ENCODE data around the gene ACBD4.

DNA sequence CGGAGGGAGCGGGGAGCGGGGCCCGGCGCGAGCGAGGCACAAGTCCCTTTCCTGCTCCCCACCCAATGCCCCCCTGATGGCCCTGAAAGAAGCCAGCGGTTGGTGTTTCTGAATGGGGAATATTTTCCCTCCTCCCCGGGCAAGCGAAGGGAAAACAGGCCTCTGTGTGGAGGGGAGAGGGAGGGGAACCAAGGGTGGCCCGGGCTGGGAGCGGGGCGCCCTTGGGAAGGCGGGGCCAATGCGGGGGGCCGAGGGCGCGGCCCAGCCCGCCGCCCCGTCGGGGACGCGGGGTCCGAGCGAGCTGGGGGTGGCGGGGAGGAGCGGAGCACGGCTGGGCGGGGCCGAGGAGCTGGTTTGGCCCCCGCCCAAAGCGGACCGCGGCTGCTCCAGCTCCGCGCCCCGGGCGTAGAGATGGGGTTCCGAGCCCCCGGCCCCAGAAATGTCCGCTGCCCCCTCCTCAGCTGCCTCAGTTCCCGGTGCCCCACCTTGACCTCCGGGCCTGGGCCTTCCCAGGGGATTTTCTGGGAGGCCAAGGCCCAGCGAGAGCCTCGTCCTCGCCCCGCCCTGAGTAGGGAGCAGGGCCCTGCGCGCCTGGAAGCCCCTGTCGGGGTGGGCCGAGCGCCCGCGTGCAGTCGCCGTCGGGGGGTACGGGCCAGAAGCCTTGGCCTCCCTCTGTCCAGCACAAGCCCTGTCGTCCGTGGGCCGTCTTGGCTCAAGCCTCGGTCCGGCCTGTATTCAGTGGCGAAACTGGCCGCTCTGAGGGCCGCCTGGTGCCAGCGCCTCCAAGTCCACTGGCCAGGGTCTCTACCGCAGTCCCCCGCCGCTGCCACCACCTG is 8.9 kb downstream of the ACBD4 start:
- TF ChIP-seq, protein P1, sequence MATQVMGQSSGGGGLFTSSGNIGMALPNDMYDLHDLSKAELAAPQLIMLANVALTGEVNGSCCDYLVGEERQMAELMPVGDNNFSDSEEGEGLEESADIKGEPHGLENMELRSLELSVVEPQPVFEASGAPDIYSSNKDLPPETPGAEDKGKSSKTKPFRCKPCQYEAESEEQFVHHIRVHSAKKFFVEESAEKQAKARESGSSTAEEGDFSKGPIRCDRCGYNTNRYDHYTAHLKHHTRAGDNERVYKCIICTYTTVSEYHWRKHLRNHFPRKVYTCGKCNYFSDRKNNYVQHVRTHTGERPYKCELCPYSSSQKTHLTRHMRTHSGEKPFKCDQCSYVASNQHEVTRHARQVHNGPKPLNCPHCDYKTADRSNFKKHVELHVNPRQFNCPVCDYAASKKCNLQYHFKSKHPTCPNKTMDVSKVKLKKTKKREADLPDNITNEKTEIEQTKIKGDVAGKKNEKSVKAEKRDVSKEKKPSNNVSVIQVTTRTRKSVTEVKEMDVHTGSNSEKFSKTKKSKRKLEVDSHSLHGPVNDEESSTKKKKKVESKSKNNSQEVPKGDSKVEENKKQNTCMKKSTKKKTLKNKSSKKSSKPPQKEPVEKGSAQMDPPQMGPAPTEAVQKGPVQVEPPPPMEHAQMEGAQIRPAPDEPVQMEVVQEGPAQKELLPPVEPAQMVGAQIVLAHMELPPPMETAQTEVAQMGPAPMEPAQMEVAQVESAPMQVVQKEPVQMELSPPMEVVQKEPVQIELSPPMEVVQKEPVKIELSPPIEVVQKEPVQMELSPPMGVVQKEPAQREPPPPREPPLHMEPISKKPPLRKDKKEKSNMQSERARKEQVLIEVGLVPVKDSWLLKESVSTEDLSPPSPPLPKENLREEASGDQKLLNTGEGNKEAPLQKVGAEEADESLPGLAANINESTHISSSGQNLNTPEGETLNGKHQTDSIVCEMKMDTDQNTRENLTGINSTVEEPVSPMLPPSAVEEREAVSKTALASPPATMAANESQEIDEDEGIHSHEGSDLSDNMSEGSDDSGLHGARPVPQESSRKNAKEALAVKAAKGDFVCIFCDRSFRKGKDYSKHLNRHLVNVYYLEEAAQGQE (IDR thresholded peaks at IDR 0.05), result no peak
- TF ChIP-seq, protein P2, sequence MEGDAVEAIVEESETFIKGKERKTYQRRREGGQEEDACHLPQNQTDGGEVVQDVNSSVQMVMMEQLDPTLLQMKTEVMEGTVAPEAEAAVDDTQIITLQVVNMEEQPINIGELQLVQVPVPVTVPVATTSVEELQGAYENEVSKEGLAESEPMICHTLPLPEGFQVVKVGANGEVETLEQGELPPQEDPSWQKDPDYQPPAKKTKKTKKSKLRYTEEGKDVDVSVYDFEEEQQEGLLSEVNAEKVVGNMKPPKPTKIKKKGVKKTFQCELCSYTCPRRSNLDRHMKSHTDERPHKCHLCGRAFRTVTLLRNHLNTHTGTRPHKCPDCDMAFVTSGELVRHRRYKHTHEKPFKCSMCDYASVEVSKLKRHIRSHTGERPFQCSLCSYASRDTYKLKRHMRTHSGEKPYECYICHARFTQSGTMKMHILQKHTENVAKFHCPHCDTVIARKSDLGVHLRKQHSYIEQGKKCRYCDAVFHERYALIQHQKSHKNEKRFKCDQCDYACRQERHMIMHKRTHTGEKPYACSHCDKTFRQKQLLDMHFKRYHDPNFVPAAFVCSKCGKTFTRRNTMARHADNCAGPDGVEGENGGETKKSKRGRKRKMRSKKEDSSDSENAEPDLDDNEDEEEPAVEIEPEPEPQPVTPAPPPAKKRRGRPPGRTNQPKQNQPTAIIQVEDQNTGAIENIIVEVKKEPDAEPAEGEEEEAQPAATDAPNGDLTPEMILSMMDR (IDR thresholded peaks at IDR 0.05; ENCODE audit: low read depth, low read length, missing input control), result no peak
- TF ChIP-seq TAF1 (conservative IDR thresholded peaks at IDR 0.05) (no peak), SP1 (IDR thresholded peaks at IDR 0.05) (no peak), YY1 (IDR thresholded peaks at IDR 0.05) (no peak), HNF4A (conservative IDR thresholded peaks at IDR 0.05) (no peak)
- TF ChIP-seq, protein P3, sequence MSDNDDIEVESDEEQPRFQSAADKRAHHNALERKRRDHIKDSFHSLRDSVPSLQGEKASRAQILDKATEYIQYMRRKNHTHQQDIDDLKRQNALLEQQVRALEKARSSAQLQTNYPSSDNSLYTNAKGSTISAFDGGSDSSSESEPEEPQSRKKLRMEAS (IDR thresholded peaks at IDR 0.05), result no peak
